ENCODE data around the gene TRAF3IP3.

The TRAF3IP3 gene, protein sequence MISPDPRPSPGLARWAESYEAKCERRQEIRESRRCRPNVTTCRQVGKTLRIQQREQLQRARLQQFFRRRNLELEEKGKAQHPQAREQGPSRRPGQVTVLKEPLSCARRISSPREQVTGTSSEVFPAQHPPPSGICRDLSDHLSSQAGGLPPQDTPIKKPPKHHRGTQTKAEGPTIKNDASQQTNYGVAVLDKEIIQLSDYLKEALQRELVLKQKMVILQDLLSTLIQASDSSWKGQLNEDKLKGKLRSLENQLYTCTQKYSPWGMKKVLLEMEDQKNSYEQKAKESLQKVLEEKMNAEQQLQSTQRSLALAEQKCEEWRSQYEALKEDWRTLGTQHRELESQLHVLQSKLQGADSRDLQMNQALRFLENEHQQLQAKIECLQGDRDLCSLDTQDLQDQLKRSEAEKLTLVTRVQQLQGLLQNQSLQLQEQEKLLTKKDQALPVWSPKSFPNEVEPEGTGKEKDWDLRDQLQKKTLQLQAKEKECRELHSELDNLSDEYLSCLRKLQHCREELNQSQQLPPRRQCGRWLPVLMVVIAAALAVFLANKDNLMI

GRCh38 chr1:209755926-209756614, at the start of gene TRAF3IP3:
TSS of gene TRAF3IP3 (plus strand) at chr1:209756053. CDS start at chr1:209760040, 3,987 bp downstream.
- DNase-seq (ENCODE audit: low read depth) = no peak
- no peak within 1 kb of the TSS for H3K4me3 ChIP-seq (ENCODE audit: low read length)
- TF ChIP-seq, protein P1, sequence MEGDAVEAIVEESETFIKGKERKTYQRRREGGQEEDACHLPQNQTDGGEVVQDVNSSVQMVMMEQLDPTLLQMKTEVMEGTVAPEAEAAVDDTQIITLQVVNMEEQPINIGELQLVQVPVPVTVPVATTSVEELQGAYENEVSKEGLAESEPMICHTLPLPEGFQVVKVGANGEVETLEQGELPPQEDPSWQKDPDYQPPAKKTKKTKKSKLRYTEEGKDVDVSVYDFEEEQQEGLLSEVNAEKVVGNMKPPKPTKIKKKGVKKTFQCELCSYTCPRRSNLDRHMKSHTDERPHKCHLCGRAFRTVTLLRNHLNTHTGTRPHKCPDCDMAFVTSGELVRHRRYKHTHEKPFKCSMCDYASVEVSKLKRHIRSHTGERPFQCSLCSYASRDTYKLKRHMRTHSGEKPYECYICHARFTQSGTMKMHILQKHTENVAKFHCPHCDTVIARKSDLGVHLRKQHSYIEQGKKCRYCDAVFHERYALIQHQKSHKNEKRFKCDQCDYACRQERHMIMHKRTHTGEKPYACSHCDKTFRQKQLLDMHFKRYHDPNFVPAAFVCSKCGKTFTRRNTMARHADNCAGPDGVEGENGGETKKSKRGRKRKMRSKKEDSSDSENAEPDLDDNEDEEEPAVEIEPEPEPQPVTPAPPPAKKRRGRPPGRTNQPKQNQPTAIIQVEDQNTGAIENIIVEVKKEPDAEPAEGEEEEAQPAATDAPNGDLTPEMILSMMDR (conservative IDR thresholded peaks at IDR 0.05; ENCODE audit: low read depth, low read length) = no peak

GRCh38 chr1:209706622-209707021, 49.2 kb upstream of the TRAF3IP3 start:
- TF ChIP-seq, protein P1 (conservative IDR thresholded peaks at IDR 0.05; ENCODE audit: low read depth, low read length) = no peak
- H3K4me3 ChIP-seq (ENCODE audit: low read length) = no peak overlapping the region
- no peak for DNase-seq (ENCODE audit: low read depth)

GRCh38 chr1:209707308-209707707, 48.5 kb upstream of the TRAF3IP3 start:
- DNase-seq (ENCODE audit: low read depth) = no peak
- TF ChIP-seq, protein P1 (conservative IDR thresholded peaks at IDR 0.05; ENCODE audit: low read depth, low read length) = no peak

DNA sequence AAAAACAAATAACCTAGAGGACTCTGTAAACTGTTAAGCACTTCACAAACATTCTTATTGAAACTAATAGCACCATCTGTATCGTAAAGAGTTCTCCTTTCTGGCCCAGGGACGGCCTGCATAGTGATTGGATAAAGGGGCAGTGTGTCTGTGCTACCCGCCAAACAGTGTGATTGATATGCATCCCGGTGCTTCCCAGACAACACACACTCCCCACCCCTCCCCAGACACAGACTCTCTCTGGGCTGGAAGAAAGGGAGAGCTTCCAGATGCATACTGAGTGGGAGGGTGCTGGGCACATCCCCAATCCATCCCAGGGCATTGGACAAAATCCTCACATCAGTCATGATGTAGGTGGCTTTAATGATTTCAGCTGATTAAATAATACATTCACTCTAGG, 47.6 kb upstream of the TRAF3IP3 start:
- TF ChIP-seq, protein P1 (conservative IDR thresholded peaks at IDR 0.05; ENCODE audit: low read depth, low read length) = no peak
- no peak for DNase-seq (ENCODE audit: low read depth)
- no peak overlapping the region for H3K4me3 ChIP-seq (ENCODE audit: low read length)

More at GRCh38 chr1:209707308-209707707, 48.5 kb upstream of the TRAF3IP3 start:
- H3K4me3 ChIP-seq (ENCODE audit: low read length) = no peak overlapping the region

DNA sequence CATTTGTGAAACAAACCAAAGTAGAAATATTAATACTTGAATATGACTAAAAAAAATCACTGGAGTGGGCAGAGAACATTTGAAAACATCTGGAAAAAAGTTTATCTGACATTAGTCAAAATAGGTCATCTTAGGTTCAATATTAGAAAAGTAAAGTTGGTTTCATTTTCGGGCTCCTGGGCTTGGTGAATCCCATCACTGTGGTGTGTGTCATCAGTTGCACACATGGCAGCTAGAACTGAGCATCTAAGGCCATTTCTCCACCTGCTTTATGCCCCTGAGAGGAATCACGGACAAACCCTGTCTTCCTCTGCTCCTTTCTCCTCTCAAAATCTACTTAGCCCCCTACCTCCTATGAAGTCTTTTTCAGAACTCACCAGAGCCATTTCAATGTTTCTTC, 45.8 kb upstream of the TRAF3IP3 start:
- no peak for DNase-seq (ENCODE audit: low read depth)

GRCh38 chr1:209710847-209711246, 45.0 kb upstream of the TRAF3IP3 start:
- no peak overlapping the region for H3K4me3 ChIP-seq (ENCODE audit: low read length)
- TF ChIP-seq, protein P1 (conservative IDR thresholded peaks at IDR 0.05; ENCODE audit: low read depth, low read length) = no peak
- DNase-seq (ENCODE audit: low read depth) = no peak

More for the DNA sequence above, 45.8 kb upstream of the TRAF3IP3 start:
- TF ChIP-seq, protein P1 (conservative IDR thresholded peaks at IDR 0.05; ENCODE audit: low read depth, low read length) = no peak
- no peak overlapping the region for H3K4me3 ChIP-seq (ENCODE audit: low read length)
